22Rv1 (cell line): ENCODE results near the gene DYNLT4.

Source experiments
- ZFX ChIP-seq: fragments of 450-650 bp; IDR thresholded peaks from 2 replicates; pipeline ENCODE4 v1.6.1; 2017; ENCODE audit warnings: antibody characterized with exemption, borderline replicate concordance
- TF ChIP-seq, protein P1 (sequence below): fragments of 450-650 bp; IDR thresholded peaks from 2 replicates; pipeline ENCODE4 v1.5.1; 2017; ENCODE audit warnings: mild to moderate bottlenecking

DNA sequence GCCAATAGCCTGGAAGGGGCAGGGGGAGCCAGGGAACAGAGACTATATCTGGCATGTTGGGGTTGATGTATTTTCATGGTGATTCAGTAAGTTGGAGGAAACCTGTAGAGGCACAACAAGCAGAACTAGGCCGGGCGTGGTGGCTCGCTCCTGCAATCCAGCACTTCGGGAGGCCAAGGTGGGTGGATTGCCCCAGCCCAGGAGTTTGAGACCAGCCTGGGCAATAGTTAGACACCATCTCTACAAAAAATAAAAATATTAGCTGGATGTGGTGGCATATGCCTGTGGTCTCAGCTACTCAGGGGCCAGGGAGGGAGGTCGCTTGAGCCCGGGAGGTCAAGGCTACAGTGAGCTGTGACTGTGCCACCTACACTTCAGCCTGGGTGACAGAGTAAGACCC, 46.0 kb upstream of the DYNLT4 start:
- TF ChIP-seq, protein P1, sequence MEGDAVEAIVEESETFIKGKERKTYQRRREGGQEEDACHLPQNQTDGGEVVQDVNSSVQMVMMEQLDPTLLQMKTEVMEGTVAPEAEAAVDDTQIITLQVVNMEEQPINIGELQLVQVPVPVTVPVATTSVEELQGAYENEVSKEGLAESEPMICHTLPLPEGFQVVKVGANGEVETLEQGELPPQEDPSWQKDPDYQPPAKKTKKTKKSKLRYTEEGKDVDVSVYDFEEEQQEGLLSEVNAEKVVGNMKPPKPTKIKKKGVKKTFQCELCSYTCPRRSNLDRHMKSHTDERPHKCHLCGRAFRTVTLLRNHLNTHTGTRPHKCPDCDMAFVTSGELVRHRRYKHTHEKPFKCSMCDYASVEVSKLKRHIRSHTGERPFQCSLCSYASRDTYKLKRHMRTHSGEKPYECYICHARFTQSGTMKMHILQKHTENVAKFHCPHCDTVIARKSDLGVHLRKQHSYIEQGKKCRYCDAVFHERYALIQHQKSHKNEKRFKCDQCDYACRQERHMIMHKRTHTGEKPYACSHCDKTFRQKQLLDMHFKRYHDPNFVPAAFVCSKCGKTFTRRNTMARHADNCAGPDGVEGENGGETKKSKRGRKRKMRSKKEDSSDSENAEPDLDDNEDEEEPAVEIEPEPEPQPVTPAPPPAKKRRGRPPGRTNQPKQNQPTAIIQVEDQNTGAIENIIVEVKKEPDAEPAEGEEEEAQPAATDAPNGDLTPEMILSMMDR = no peak
- TF ChIP-seq ZFX = no peak
